Left ventricle myocardium inferior (tissue), 1 donor: Measurements from ENCODE around the gene MEDAG. TPM values are rescaled to one million over a fixed set of nuclear protein-coding genes. Genes with fewer than 3 reads are reported as not detected.

Source experiments
- DNase-seq: peaks from one replicate; pipeline ENCODE4 v3.0.0-alpha.2; 2020
- H3K27ac ChIP-seq: fragments of 200-600 bp; replicated peaks from 2 replicates; pipeline ENCODE4 v1.8.0; 2021
- H3K27me3 ChIP-seq: fragments of 200-600 bp; 2 replicates; pipeline ENCODE4 v1.8.0; 2021; ENCODE audit warnings: low read depth
- H3K36me3 ChIP-seq: fragments of 200-600 bp; 2 replicates; pipeline ENCODE4 v1.8.0; 2021
- H3K4me1 ChIP-seq: fragments of 200-600 bp; 2 replicates; pipeline ENCODE4 v1.8.0; 2021
- H3K4me3 ChIP-seq: fragments of 200-600 bp; 2 replicates; pipeline ENCODE4 v1.8.0; 2021; ENCODE audit warnings: mild to moderate bottlenecking, moderate library complexity
- H3K9me3 ChIP-seq: fragments of 200-600 bp; replicated peaks from 2 replicates; pipeline ENCODE4 v1.8.0; 2021
- intact Hi-C: fragments of 100-400 bp; cut with micrococcal nuclease; formaldehyde crosslinking; loops from one replicate; pipeline ENCODE4 v1.11.0; 2022
- total RNA-seq: library from RNA; stranded (reverse); fragmentation: NEBNext Ultra II Directional; extraction: Animal tissue kit (Norgen Biotek cat#: 25700); gene quantifications from one replicate; pipeline ENCODE4 v1.2.1, GENCODE V29; 2021
- TF ChIP-seq, protein P1 (sequence below): fragments of 200-600 bp; IDR thresholded peaks from 2 replicates; pipeline ENCODE4 v1.8.0; 2021; ENCODE audit warnings: antibody characterized with exemption, mild to moderate bottlenecking, borderline replicate concordance
- donor health status: DM: no; HTN: yes; CAD: no; lungs with severe emphysema.

MEDAG gene
- total RNA-seq, 1 donor from 2014 or later: 5.9 TPM

GRCh38 chr13:30873499-30873898 lies 32.6 kb upstream of the MEDAG start:
- Histone ChIP-seq H3K4me1 (peaks cover 15% of the 10 kb centered on the region), H3K9me3 (no peaks in the 10 kb centered on the region), H3K27me3 (no peaks in the 10 kb centered on the region), H3K27ac (no peak overlapping the region), H3K4me3 (no peak overlapping the region), H3K36me3 (no peaks in the 10 kb centered on the region)
- DNase-seq: no peak
- intact Hi-C loops: no loop called here
- TF ChIP-seq, protein P1, sequence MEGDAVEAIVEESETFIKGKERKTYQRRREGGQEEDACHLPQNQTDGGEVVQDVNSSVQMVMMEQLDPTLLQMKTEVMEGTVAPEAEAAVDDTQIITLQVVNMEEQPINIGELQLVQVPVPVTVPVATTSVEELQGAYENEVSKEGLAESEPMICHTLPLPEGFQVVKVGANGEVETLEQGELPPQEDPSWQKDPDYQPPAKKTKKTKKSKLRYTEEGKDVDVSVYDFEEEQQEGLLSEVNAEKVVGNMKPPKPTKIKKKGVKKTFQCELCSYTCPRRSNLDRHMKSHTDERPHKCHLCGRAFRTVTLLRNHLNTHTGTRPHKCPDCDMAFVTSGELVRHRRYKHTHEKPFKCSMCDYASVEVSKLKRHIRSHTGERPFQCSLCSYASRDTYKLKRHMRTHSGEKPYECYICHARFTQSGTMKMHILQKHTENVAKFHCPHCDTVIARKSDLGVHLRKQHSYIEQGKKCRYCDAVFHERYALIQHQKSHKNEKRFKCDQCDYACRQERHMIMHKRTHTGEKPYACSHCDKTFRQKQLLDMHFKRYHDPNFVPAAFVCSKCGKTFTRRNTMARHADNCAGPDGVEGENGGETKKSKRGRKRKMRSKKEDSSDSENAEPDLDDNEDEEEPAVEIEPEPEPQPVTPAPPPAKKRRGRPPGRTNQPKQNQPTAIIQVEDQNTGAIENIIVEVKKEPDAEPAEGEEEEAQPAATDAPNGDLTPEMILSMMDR: no peak

GRCh38 chr13:30874111-30874510 lies 32.0 kb upstream of the MEDAG start:
- no peak overlapping the region for H3K4me3 ChIP-seq
- H3K4me1 ChIP-seq: peaks cover 15% of the 10 kb centered on the region
- no peaks in the 10 kb centered on the region for H3K27me3 ChIP-seq
- DNase-seq: no peak
- H3K27ac ChIP-seq: no peak overlapping the region
- TF ChIP-seq, protein P1: no peak
- no peaks in the 10 kb centered on the region for H3K36me3 ChIP-seq
- intact Hi-C loops: no loop called here
- H3K9me3 ChIP-seq: no peaks in the 10 kb centered on the region

GRCh38 chr13:30874561-30874960 lies 31.5 kb upstream of the MEDAG start:
- Histone ChIP-seq H3K36me3 (no peaks in the 10 kb centered on the region), H3K4me3 (no peak overlapping the region), H3K9me3 (no peaks in the 10 kb centered on the region), H3K4me1 (peaks cover 11% of the 10 kb centered on the region), H3K27me3 (peaks cover 2% of the 10 kb centered on the region), H3K27ac (no peak overlapping the region)
- no peak for DNase-seq
- intact Hi-C loops: no loop called here
- TF ChIP-seq, protein P1: no peak

GRCh38 chr13:30877335-30877734 lies 28.7 kb upstream of the MEDAG start:
- TF ChIP-seq, protein P1: no peak
- no peak overlapping the region for H3K27ac ChIP-seq
- H3K36me3 ChIP-seq: no peaks in the 10 kb centered on the region
- H3K4me3 ChIP-seq: no peak overlapping the region
- H3K27me3 ChIP-seq: peaks cover 15% of the 10 kb centered on the region
- H3K4me1 ChIP-seq: peaks cover 11% of the 10 kb centered on the region
- H3K9me3 ChIP-seq: no peaks in the 10 kb centered on the region
- DNase-seq: no peak
- intact Hi-C loops: no loop called here

DNA sequence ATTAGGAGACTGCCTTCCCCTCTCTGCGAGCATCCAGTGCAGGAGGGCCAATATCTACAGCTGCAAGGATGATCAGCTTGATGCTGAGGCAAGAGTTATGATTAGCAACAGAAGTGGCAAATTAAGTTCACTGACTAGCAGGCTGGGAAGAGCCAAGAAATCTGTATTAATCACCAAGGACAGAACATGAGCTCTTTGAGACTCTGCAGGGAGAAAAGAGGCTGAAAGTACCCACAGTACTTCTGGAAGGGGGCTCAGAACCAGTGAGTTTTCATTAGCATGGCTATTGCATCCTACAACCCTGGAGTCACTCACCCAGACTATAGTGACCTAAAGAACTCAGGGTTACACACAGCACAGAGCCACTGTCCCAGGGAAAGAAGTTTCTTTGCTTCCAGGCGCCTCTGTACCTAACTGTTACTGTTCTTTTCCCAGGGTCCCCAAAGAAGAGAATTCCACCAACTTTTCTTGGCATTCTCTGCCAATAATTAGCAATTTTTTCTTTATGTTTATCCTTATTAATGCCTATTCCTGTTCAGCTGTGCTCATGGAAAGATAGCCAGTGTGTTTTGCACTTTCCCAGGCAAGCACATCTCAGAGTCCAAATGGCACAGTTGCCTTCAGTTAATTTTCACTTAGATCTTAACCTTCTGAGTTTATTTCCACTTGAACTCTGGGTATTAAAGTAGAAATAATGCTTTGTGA lies 25.8 kb upstream of the MEDAG start:
- no peaks in the 10 kb centered on the region for H3K36me3 ChIP-seq
- H3K9me3 ChIP-seq: no peaks in the 10 kb centered on the region
- TF ChIP-seq, protein P1: no peak
- H3K4me3 ChIP-seq: no peak overlapping the region
- peak overlapping the region; percentile 63 for H3K27ac ChIP-seq
- H3K27me3 ChIP-seq: peaks cover 15% of the 10 kb centered on the region
- intact Hi-C loops: no loop called here
- H3K4me1 ChIP-seq: peaks cover 8% of the 10 kb centered on the region
- no peak for DNase-seq
